ENCODE data around the gene LTK.

- no peak for TF ChIP-seq CTCF (IDR thresholded peaks at IDR 0.05)
- no peak for TF ChIP-seq EZH2 (IDR thresholded peaks at IDR 0.05; ENCODE audit: borderline replicate concordance, insufficient read depth, low read depth, low read length, poor library complexity, severe bottlenecking)
Observed at GRCh38 chr15:41501191-41501917, 12.3 kb downstream of the LTK start.

Measured in B cell (primary cell).